Endodermal cell (in vitro differentiated cells): ENCODE results near the gene LAMB4. TPM values are rescaled to one million over a fixed set of nuclear protein-coding genes. Genes with fewer than 3 reads are reported as not detected.

Experiments
- DNase-seq: peaks from one replicate; pipeline ENCODE4 v3.0.0-alpha.2; 2017
- H3K27ac ChIP-seq: 2 replicates; pipeline ENCODE4 v1.5.1; 2013; ENCODE audit warnings: mild to moderate bottlenecking, low read depth, low read length, moderate library complexity
- H3K27me3 ChIP-seq: 2 replicates; pipeline ENCODE4 v1.6.1; 2013; ENCODE audit warnings: mild to moderate bottlenecking, low read length, moderate library complexity; ENCODE audit not compliant: insufficient read depth, control insufficient read depth, poor library complexity, severe bottlenecking
- H3K36me3 ChIP-seq: 2 replicates; pipeline ENCODE4 v1.7.0; 2013; ENCODE audit warnings: mild to moderate bottlenecking, low read length, moderate library complexity; ENCODE audit not compliant: control insufficient read depth, insufficient read depth
- H3K4me1 ChIP-seq: one replicate; pipeline ENCODE4 v1.7.0; 2013; ENCODE audit warnings: low read length; ENCODE audit not compliant: control insufficient read depth, insufficient read depth
- H3K4me3 ChIP-seq: 2 replicates; pipeline ENCODE4 v1.5.1; 2013; ENCODE audit warnings: mild to moderate bottlenecking, low read length, moderate library complexity
- H3K9ac ChIP-seq: 2 replicates; pipeline ENCODE4 v1.6.1; 2013; ENCODE audit warnings: mild to moderate bottlenecking, low read length, moderate library complexity; ENCODE audit not compliant: poor library complexity, severe bottlenecking; ENCODE audit errors: extremely low read depth
- H3K9me3 ChIP-seq: 2 replicates; pipeline ENCODE4 v1.6.1; 2013; ENCODE audit warnings: mild to moderate bottlenecking, low read length, moderate library complexity; ENCODE audit not compliant: control insufficient read depth
- H3K27ac Mint-ChIP-seq: 2 replicates; pipeline ENCODE4 v1.8.0; 2020; ENCODE audit warnings: mixed read lengths
- H3K27me3 Mint-ChIP-seq: 2 replicates; pipeline ENCODE4 v1.8.0; 2021; ENCODE audit warnings: mild to moderate bottlenecking, mixed read lengths; ENCODE audit not compliant: insufficient read depth
- H3K36me3 Mint-ChIP-seq: 2 replicates; pipeline ENCODE4 v1.8.0; 2020; ENCODE audit warnings: low read depth, mixed read lengths
- H3K4me1 Mint-ChIP-seq: 2 replicates; pipeline ENCODE4 v1.8.0; 2020; ENCODE audit warnings: mixed read lengths
- H3K4me3 Mint-ChIP-seq: 2 replicates; pipeline ENCODE4 v1.8.0; 2020; ENCODE audit warnings: mild to moderate bottlenecking, moderate library complexity, mixed read lengths
- H3K9me3 Mint-ChIP-seq: 2 replicates; pipeline ENCODE4 v1.8.0; 2020; ENCODE audit warnings: mild to moderate bottlenecking, mixed read lengths
- CTCF ChIP-seq: fragments of 200-600 bp; sonication (generic); conservative IDR thresholded peaks from 2 replicates; pipeline ENCODE4 v1.5.0; 2021; ENCODE audit warnings: antibody characterized with exemption, mild to moderate bottlenecking
- WGBS, 2 experiments: methylation state at CpG; one replicate each; pipeline versions ENCODE4 v1.1.5 to v1.1.7; 2013; ENCODE audit warnings: missing lambda C conversion rate in 2 of 2, mixed read lengths in 1 of 2; ENCODE audit not compliant: insufficient coverage in 1 of 2, insufficient read length in 1 of 2; 5-methylcytosine and 5-hydroxymethylcytosine counted together
- total RNA-seq, 2 donors: library from RNA; stranded (reverse); fragmentation: NEBNext Ultra II Directional in 1 of 2; extraction: Animal tissue kit (Norgen Biotek cat#: 25700) in 1 of 2; gene quantifications; 2 replicates in 1 of 2; 3 replicates in 1 of 2; pipeline ENCODE4 v1.2.1, GENCODE V29; 2021

LAMB4 gene
- total RNA-seq, 2 donors from 2014 or later: not detected

DNA sequence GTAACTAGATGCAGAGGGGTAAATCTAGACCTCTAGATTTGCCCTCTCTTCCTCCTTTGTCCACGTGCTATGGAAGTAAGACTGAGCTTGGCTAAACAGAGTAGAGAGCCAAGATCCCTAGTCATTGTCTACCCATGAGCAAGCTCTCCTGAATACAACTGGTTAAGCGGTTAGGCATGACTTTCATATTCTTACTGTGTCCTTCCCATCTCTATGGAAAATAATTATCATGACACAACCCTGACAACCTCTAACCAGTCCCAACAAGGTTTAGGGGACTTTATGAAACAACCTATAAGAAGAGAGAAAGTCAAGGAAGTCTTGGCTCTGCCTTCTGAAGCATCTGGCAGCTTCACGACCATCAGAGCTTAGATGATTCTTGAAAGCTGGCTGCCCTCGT lies 7.8 kb upstream of the LAMB4 start:
- Mint-ChIP-seq H3K27ac (no peak overlapping the region), H3K4me1 (peaks cover 12% of the 10 kb centered on the region), H3K4me3 (no peak overlapping the region), H3K36me3 (no peaks in the 10 kb centered on the region), H3K9me3 (peaks cover 8% of the 10 kb centered on the region), H3K27me3 (peaks cover 2% of the 10 kb centered on the region)
- H3K4me1 ChIP-seq: no peaks in the 10 kb centered on the region
- 86 to 91% methylated on average over 3 to 4 of the region's 4 CpGs for WGBS, 2 experiments
- no peak for DNase-seq
- H3K9me3 ChIP-seq: peaks cover 6% of the 10 kb centered on the region
- no peak overlapping the region for H3K27ac ChIP-seq
- H3K36me3 ChIP-seq: no peaks in the 10 kb centered on the region
- no peak overlapping the region for H3K9ac ChIP-seq
- H3K27me3 ChIP-seq: no peaks in the 10 kb centered on the region
- no peak for TF ChIP-seq CTCF
- H3K4me3 ChIP-seq: no peak overlapping the region

DNA sequence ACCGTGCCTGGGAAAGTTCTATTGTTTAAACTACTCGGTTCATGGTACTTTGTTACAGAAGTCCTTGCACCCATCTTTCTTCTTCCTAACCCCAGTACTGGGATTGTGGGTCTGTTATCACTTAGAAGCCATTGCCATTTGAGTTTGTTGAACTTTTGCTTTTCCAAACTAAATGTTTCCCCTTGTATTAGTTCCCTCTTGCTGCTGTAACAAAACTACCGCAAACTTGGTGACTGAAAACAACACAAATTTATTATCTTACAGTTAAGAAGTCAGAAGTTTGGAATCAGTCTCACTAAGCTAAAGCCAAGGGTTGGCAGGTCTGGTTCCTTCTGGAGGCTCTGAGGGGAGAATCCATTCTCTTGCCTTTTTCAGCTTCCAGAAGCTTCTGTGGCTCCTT lies 6.9 kb upstream of the LAMB4 start:
- DNase-seq: no peak
- Mint-ChIP-seq H3K9me3 (peaks cover 8% of the 10 kb centered on the region), H3K27ac (no peak overlapping the region), H3K36me3 (no peaks in the 10 kb centered on the region), H3K27me3 (peaks cover 2% of the 10 kb centered on the region), H3K4me3 (no peak overlapping the region), H3K4me1 (peaks cover 21% of the 10 kb centered on the region)
- Histone ChIP-seq H3K4me1 (peaks cover 7% of the 10 kb centered on the region), H3K27ac (no peak overlapping the region), H3K4me3 (no peak overlapping the region), H3K9me3 (peaks cover 6% of the 10 kb centered on the region), H3K9ac (no peak overlapping the region), H3K27me3 (no peaks in the 10 kb centered on the region), H3K36me3 (no peaks in the 10 kb centered on the region)
- WGBS, 2 experiments: 95% methylated on average over 2 to 3 of the region's 3 CpGs
- TF ChIP-seq CTCF: no peak

DNA sequence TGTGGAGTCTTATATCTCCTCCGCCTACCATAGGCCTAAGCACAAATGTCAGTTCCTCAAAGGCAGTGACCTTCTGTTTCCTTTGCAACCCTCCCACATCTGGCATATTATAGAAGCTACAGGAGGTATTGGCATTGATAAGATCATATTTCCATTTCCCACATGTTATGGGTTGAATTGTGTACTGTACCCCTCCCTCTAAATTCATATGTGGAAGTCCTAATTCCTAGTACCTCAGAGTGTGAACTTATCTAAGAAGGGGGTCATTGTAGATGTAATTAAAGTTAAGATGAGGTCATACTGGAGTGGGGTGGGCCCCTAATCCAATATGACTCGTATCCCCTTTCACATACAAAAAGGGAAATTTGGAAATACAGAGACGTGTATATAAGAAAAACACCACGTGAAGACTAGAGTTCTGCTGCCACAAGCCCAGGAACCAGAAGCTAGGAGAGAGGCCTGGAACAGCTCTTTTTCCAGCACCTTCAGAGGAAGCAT lies 6.1 kb upstream of the LAMB4 start:
- peaks cover 8% of the 10 kb centered on the region for H3K9me3 Mint-ChIP-seq

More for the DNA sequence above, 6.1 kb upstream of the LAMB4 start:
- no peak for TF ChIP-seq CTCF
- H3K27ac Mint-ChIP-seq: no peak overlapping the region
- Histone ChIP-seq H3K27me3 (no peaks in the 10 kb centered on the region), H3K4me3 (no peak overlapping the region), H3K27ac (no peak overlapping the region), H3K9me3 (peaks cover 6% of the 10 kb centered on the region), H3K4me1 (peaks cover 9% of the 10 kb centered on the region), H3K9ac (no peak overlapping the region), H3K36me3 (no peaks in the 10 kb centered on the region)
- H3K27me3 Mint-ChIP-seq: peaks cover 2% of the 10 kb centered on the region
- no peak for DNase-seq
- no peaks in the 10 kb centered on the region for H3K36me3 Mint-ChIP-seq
- WGBS, 2 experiments: 95 to 97% methylated on average over 2 to 4 of the region's 4 CpGs
- peaks cover 24% of the 10 kb centered on the region for H3K4me1 Mint-ChIP-seq
- no peak overlapping the region for H3K4me3 Mint-ChIP-seq
